DMS53 treated with DMSO at 0.1 percent for 48 hours (cell line): ENCODE data around the gene CLDN9.

Source experiments
- DNase-seq: peaks from one replicate; lab custom pipeline; 2025; ENCODE audit not compliant: unreplicated experiment; lab: John Stamatoyannopoulos, UW

The CLDN9 gene

GRCh38 chr16:2992383-2993081 lies 20.2 kb upstream of the CLDN9 start:
- DNase-seq: no peak

- DNase-seq: no peak
Observed at GRCh38 chr16:2996298-2996697, 16.4 kb upstream of the CLDN9 start.

DNA sequence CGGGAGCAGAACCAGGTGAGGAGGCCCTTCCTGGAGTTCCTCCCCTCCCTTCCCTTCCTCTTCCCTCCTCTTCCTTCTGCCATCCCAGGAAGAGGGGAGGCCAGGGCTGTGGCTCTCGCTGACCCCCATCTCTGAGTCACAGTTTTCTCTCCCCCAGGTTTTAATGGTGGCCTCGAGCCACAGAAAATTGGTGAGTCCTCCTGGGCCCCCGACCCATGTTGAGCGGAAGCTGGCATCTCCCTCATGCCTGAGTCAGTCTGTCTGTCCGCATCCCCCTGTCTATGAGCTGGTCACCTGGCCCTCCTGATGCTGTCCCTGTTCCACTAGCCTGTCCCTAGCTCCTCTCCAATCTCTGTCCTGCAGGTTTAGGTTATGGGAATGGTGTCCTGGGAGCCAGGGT lies 12.8 kb upstream of the CLDN9 start:
- no peak for DNase-seq

GRCh38 chr16:3000540-3000939 lies 12.2 kb upstream of the CLDN9 start:
- DNase-seq: no peak

DNA sequence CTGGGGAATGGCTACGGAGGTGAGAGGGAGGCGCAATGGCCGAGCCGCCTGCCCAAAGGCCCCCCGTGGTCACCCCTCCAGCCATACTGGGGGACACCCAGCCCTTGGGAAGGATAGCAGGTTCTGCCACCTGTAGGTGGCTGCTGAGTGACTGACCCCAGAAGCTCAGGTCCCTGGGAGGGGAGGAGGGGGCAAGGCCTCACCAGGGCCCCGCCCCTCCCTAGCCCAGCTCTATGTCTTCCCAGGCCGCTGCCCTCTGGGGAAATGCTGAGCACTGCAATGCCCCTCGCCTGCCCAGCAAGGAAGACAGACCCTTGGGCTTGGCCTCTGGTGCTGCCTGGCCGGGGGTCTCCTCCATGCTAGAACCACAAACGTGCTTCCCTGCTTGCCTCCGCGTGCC lies 11.4 kb upstream of the CLDN9 start:
- no peak for DNase-seq

- peak; percentile 94 for DNase-seq
Observed at GRCh38 chr16:3003582-3004270, 9.0 kb upstream of the CLDN9 start.

DNA sequence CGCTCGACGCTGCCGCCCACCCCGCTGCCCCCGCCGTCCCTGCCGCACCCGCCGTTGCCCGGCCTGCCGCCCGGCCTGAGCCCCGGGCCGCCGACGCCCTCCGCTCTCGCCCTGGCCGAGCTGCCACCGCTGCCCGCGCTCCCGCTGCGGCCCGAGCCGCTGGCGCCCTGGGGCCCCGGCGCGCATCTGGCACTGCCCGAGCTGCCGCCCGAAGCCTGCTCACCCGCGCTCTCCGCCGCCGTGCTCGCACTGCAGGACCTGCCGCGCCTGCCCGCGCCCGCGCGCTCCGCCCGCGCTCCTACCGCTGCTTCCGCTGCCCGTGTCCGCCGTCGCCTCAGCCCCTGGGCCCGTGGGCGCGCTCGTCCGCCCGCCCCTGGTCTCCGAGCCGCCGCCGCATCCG lies 8.4 kb upstream of the CLDN9 start:
- no peak for DNase-seq

DNA sequence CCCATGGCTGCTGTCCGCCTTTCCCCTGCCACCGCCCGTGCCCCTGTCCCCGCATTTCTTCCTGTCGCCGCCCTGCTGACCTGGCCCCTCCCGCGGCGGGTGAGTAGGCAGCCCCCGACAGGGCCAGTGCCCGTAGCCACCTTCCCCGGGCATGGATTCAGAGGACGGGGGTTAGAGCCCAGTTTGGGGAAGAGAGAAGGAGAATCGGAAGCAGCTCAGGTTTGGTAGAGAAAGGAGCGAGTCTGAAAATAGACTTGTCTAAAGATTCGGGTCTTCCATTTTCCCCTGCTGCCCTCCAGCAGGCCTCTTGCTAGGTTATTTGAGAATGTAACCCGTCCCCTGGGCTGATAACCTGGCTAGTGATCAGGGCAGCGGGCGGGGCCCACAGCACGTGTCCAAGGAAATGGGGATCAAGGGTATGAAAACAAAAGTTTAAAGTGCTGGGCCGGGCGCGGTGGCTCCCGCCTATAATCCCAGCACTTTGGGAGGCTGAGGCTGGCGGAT lies 7.9 kb upstream of the CLDN9 start:
- peak; percentile 16 for DNase-seq

- DNase-seq: no peak
Observed at GRCh38 chr16:3007059-3007956, 5.4 kb upstream of the CLDN9 start.

DNA sequence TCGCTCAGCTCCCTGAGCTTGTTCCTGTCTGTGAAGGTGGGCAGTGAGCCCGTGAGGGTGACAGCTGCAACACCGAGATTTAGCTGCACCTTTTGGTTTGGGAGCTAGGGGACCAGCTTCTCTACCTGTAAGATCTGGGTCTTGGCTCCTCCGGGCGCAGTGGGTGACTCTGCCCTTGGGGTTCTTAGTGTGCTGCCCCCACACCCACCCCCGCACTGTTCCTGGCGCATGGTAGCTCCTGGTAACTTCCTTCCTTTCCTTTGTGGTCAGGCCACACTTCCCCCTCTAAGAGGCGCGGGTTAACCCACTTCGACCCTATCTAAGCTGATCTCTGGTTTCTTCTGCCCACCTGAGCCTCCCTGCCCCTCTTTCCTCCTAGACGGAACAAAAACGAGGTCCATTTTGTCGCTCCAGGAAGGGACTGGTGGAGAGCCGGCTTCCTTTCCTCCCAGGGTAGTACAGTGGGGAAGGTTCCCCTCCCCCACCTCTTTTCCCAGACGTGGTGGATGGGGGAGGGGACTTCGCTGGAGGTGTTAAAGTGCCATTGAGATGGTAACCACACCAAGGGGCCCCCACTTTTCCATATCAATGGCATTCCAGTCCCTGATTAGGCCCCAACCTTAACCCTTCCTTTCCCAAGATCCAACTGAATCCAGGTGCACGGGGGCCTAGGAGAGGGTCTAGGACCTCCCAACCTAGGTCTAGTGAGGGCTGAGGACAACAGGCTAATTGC lies 4.6 kb upstream of the CLDN9 start:
- DNase-seq: no peak

GRCh38 chr16:3008690-3009037 lies 4.1 kb upstream of the CLDN9 start:
- DNase-seq: no peak

DNA sequence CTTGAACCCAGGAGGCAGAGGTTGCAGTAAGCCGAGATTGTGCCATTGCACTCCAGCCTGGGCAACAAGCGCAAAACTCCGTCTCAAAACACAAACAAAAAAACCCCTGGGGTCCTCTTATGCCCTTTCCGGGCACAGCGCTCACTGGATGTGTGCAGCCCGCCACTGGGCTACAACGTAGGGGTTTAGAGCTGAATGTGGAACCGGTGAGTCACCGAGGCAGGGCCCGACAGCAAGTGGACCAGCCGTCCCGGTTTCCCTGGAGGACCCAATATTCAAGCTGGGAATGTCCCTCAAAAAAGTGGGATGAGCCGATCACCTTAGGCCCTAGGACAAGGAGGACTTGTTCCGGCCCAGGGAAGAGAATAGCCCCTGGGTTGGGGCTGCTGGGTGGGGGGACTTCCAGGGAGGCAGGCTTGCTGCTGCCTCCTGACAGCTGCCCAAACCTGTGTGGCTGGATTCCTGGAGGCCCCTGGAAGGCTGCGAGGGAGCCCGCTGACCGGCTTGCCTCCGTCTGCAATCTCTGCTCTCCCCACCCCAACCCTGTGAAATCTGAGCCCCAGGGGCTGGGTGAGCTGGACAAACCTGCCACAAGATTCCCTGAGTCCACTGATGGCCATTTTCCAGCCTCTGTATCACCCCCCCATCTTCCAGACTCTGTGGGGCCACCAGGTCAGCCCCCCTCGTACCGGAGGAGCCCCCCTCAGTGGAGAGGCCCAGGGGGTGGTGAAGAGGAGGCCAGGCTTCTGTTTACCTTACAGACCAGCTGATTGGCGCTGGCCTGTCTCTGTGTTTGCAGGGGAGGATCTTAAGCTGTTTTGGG lies 2.9 kb upstream of the CLDN9 start:
- DNase-seq: peak; percentile 31

- no peak for DNase-seq
Observed at GRCh38 chr16:3010510-3010909, 2.2 kb upstream of the CLDN9 start.

DNA sequence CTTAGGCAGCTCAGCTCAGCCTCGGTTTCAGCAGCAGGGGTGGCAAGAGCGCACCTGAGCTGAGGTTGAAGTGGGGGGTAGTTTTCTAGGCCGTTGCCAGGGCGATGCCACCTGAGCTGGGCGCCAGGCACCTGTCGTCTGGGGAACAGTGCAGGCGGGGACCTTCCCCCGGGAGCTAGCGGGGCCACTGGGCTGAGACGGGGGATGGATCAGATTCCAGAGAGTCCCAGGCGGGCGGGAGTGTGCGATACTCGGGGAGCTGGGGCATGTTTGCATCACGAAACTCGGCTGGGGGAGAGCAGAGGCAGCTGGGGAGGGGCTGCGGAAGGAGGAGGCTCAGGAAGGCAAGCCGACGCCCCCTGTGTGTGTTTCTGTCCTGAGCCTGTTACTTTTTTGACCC lies 477 bp upstream of the CLDN9 start:
- DNase-seq: no peak

DNA sequence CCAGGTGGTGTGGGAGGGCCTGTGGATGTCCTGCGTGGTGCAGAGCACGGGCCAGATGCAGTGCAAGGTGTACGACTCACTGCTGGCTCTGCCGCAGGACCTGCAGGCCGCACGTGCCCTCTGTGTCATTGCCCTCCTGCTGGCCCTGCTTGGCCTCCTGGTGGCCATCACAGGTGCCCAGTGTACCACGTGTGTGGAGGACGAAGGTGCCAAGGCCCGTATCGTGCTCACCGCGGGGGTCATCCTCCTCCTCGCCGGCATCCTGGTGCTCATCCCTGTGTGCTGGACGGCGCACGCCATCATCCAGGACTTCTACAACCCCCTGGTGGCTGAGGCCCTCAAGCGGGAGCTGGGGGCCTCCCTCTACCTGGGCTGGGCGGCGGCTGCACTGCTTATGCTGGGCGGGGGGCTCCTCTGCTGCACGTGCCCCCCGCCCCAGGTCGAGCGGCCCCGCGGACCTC lies 798 bp downstream of the CLDN9 start:
- DNase-seq: no peak

DNA sequence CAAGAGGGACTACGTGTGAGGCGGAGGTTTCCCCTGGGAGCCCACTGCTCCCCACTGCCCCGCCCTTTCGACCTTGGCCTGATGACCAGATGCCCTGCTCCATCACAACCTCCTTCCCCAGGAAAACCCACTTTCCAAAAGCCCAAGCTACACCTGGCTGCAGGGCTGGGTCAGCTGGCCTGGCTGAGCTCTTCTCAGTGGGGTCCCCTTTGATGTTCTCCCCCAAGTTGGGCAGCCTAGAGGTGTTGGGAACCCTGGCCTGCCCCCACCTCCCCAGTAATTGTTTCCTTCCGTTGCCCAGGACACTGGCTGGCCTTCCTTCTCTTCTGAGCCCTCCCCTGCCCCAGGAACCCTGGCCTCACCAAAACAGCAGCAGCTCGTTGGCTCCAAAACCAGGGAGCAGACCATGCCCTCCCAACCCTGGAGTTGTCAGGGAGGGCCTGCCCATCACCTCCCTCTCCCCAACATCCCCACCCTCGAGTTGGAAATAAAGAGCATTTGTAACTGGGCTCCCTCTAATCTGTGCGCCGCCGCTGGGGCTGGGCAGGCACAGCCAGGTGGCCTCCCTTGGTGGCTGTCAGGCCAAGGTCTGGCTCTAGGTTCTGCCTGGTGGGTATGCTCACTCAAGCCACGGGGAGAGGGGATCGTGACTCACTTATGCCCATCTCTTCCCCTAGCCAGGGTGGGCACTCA lies 1.4 kb downstream of the CLDN9 start:
- DNase-seq: no peak

DNA sequence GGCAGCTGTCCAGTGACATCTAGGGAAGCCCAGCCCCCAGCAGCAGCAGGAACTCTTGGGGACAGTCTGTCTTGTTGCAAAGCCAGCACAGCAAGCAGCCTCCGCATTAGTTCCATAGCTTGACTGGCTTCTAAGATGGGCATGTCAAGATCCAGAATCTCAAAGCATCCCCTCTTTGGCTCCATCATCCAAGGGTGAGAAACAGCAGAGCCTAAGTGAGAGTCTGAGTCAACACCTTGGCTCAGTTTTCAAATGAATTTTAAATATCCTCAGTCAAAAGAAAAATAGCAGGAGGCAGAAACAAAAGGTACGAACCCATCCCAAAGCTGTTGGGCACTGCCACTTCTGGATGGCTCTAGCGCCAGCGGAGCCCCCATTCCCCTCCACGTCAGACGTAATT lies 2.2 kb downstream of the CLDN9 start:
- no peak for DNase-seq

GRCh38 chr16:3015865-3016521 lies 3.3 kb downstream of the CLDN9 start:
- DNase-seq: no peak

DNA sequence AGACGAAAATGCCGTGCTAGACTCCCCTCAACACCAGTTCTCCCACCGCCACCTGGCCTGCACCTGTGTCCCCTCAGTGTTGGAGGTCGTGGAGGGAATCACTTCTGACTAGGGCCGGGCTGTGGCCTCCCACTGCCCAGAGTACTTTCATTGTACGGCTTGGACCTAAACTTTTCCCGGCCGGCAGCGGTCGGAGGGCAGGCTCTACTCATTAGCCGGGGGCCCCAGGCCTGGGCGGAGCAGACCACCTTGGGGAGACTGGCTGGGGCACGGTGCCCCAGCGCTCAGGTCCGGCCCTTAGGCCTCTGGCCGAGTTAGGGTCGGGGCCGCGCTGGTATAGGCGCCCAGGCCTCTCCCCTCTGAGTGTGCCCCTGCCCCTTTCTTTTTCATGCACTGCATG lies 4.6 kb downstream of the CLDN9 start:
- DNase-seq: no peak
